Keratinocyte (primary cell): ENCODE results near the gene PRKCE. TPM values are rescaled to one million over a fixed set of nuclear protein-coding genes. Genes with fewer than 3 reads are reported as not detected.

Source experiments
- DNase-seq: peaks from one replicate; pipeline ENCODE4 v3.0.0-alpha.2; 2011; ENCODE audit warnings: low read depth, missing footprints, low spot score
- FAIRE-seq: peaks from 2 replicates; lab custom pipeline; 2011; peaks lifted over from hg19 to GRCh38; lab: Jason Lieb, UNC
- H2AFZ ChIP-seq: 2 replicates; pipeline ENCODE4 v1.6.0; 2012; ENCODE audit warnings: low read length, control low read depth, inconsistent platforms; ENCODE audit not compliant: control insufficient read depth
- H3K27ac ChIP-seq: 2 replicates; pipeline ENCODE4 v1.5.1; 2011; ENCODE audit warnings: low read length; ENCODE audit not compliant: control insufficient read depth, insufficient read depth
- H3K27me3 ChIP-seq: 3 replicates; pipeline ENCODE4 v1.6.0; 2011; ENCODE audit warnings: low read length; ENCODE audit not compliant: control insufficient read depth, insufficient read depth; ENCODE audit errors: extremely low read depth
- H3K36me3 ChIP-seq, 2 experiments: 2 replicates in 1 of 2; 3 replicates in 1 of 2; pipeline ENCODE4 v1.5.1; 2011; ENCODE audit warnings: low read length in 2 of 2, mild to moderate bottlenecking in 1 of 2; ENCODE audit not compliant: control insufficient read depth in 2 of 2, insufficient read depth in 2 of 2; ENCODE audit errors: extremely low read depth in 1 of 2
- H3K4me1 ChIP-seq: 3 replicates; pipeline ENCODE4 v1.5.1; 2011; ENCODE audit warnings: low read length; ENCODE audit not compliant: control insufficient read depth, insufficient read depth; ENCODE audit errors: extremely low read depth
- H3K4me2 ChIP-seq: 3 replicates; pipeline ENCODE4 v1.6.0; 2011; ENCODE audit warnings: low read depth, low read length; ENCODE audit not compliant: control insufficient read depth, insufficient read depth; ENCODE audit errors: extremely low read depth
- H3K4me3 ChIP-seq, 3 experiments: fragments of 200-600 bp in 1 of 3; sonication (generic) in 1 of 3; 2 replicates in 2 of 3; 3 replicates in 1 of 3; pipeline ENCODE4 v1.5.1; 2011 to 2016; ENCODE audit warnings: low read length in 3 of 3, mild to moderate bottlenecking in 3 of 3, control low read depth in 2 of 3, inconsistent platforms in 1 of 3, low read depth in 1 of 3, mixed read lengths in 1 of 3, mixed run types in 1 of 3, moderate library complexity in 1 of 3; ENCODE audit not compliant: control insufficient read depth in 2 of 3, insufficient read depth in 2 of 3; ENCODE audit errors: extremely low read depth in 1 of 3
- H3K79me2 ChIP-seq: 2 replicates; pipeline ENCODE4 v1.6.0; 2012; ENCODE audit warnings: low read length; ENCODE audit not compliant: control insufficient read depth, insufficient read depth
- H3K9ac ChIP-seq: 3 replicates; pipeline ENCODE4 v1.6.0; 2011; ENCODE audit warnings: low read length; ENCODE audit not compliant: control insufficient read depth, insufficient read depth; ENCODE audit errors: extremely low read depth
- H3K9me1 ChIP-seq: 3 replicates; pipeline ENCODE4 v1.6.0; 2011; ENCODE audit warnings: low read length; ENCODE audit not compliant: control insufficient read depth, insufficient read depth; ENCODE audit errors: extremely low read depth
- H3K9me3 ChIP-seq: 2 replicates; pipeline ENCODE4 v1.5.1; 2012; ENCODE audit warnings: low read depth, low read length; ENCODE audit not compliant: control insufficient read depth
- H4K20me1 ChIP-seq: 3 replicates; pipeline ENCODE4 v1.6.0; 2011; ENCODE audit warnings: low read length; ENCODE audit not compliant: control insufficient read depth, insufficient read depth; ENCODE audit errors: extremely low read depth
- CTCF ChIP-seq, 3 experiments: IDR thresholded peaks in 1 of 3; conservative IDR thresholded peaks in 1 of 3; optimal IDR thresholded peaks in 1 of 3; 2 replicates in 2 of 3; 3 replicates in 1 of 3; pipeline versions ENCODE3 to v1.5.1; 2011; ENCODE audit warnings: low read length in 3 of 3, mild to moderate bottlenecking in 3 of 3, moderate library complexity in 2 of 3, control low read depth in 1 of 3, inconsistent platforms in 1 of 3; ENCODE audit not compliant: insufficient read depth in 2 of 3; ENCODE audit errors: extremely low read depth in 1 of 3
- EZH2 ChIP-seq: IDR thresholded peaks from one replicate; pipeline ENCODE4 v1.6.1; 2012; ENCODE audit warnings: inconsistent platforms, mild to moderate bottlenecking, low read length, moderate library complexity
- dilution Hi-C: fragments of 300-500 bp; cut with MboI; formaldehyde crosslinking; loops from one replicate; pipeline ENCODE4 v1.7.0; 2020; ENCODE audit warnings: low sequenced_read_pairs; ENCODE audit not compliant: extremely low pct_ligation_motif_present
- polyA plus RNA-seq, 5 experiments: library from polyadenylated mRNA; depleted of rRNA in 3 of 5; stranded (reverse) in 3 of 5; stranded (forward) in 1 of 5; unstranded in 1 of 5; fragments of >200 nt; gene quantifications; 1 replicate in 1 of 5; 2 replicates in 3 of 5; 3 replicates in 1 of 5; pipeline versions ENCODE4 v1.2.1 to v1.2.3, GENCODE V29; 2011 to 2012; ENCODE audit warnings: missing spikeins in 2 of 5, low read depth in 1 of 5, low replicate concordance in 1 of 5

Gene PRKCE
- polyA plus RNA-seq, 1 donor (not counting 4 experiments of a cell fraction or from before 2014, with no cell fraction given): 2.0 TPM

DNA sequence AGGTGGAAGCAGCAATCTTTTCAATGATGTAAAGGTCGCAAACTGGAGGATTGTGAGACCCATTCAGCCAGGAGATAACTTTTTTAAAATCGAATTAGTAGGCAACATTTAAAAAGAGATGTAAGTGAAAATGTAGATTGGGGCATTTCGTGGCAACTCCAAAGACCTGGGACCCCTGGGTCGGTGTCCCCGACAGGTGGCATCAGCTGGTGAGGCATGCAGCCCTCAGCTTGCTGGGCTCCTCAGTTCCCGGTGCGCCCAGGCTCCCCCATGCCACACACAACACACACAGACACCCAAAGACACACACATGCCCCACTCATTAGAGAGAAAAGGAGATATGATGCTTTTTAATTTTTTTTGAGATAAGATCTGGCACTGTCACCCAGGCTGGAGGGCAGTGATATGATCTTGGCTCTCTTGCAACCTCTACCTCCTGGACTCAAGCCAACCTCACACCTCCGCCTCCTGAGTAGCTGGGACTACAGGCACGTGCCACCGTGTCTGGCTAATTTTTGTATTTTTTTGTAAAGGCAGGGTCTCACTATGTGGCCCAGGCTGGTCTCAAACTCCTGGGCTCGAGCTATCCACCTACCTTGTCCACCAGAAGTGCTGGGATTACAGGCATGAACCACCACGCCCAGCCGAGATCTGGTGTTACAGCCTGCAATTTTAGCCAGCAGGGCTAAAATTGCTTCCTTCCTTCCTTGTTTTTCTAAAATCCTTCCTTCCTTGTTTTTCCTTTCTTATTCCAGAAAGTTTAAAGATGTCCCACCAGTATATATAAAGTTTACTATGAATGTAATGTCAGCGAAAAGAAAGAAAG is 523.1 kb downstream of the PRKCE start:
- no peaks in the 10 kb centered on the region for H3K9me1 ChIP-seq
- no peak overlapping the region for H3K27ac ChIP-seq
- dilution Hi-C loops: no loop called here
- DNase-seq (no peak), FAIRE-seq (no peak)
- H3K9ac ChIP-seq: no peak overlapping the region
- H3K9me3 ChIP-seq: no peaks in the 10 kb centered on the region
- peaks cover 47% of the 10 kb centered on the region for H3K4me1 ChIP-seq
- H3K4me2 ChIP-seq: no peak overlapping the region
- H3K36me3 ChIP-seq: no peaks in the 10 kb centered on the region
- H3K79me2 ChIP-seq: no peaks in the 10 kb centered on the region
- H2AFZ ChIP-seq: no peak overlapping the region
- no peak overlapping the region for H3K4me3 ChIP-seq
- no peaks in the 10 kb centered on the region for H3K27me3 ChIP-seq
- no peak for TF ChIP-seq CTCF (optimal IDR thresholded peaks at IDR 0.05 in 1 of 3, IDR thresholded peaks at IDR 0.05 in 1 of 3, conservative IDR thresholded peaks at IDR 0.05 in 1 of 3; ENCODE audit: extremely low read depth in 1 of 3, insufficient read depth in 2 of 3, low read length in 3 of 3)
- no peak for TF ChIP-seq EZH2
- H4K20me1 ChIP-seq: no peaks in the 10 kb centered on the region

- Histone ChIP-seq H3K9me3 (no peaks in the 10 kb centered on the region), H3K9ac (no peak overlapping the region), H3K27me3 (no peaks in the 10 kb centered on the region), H3K79me2 (no peaks in the 10 kb centered on the region), H3K27ac (no peak overlapping the region), H4K20me1 (no peaks in the 10 kb centered on the region), H3K4me3 (no peak overlapping the region), H3K36me3 (no peaks in the 10 kb centered on the region), H3K9me1 (no peaks in the 10 kb centered on the region), H3K4me1 (peaks cover 40% of the 10 kb centered on the region), H2AFZ (no peak overlapping the region), H3K4me2 (no peak overlapping the region)
- FAIRE-seq (no peak), DNase-seq (no peak)
- dilution Hi-C loops: no loop called here
- TF ChIP-seq CTCF (optimal IDR thresholded peaks at IDR 0.05 in 1 of 3, IDR thresholded peaks at IDR 0.05 in 1 of 3, conservative IDR thresholded peaks at IDR 0.05 in 1 of 3; ENCODE audit: extremely low read depth in 1 of 3, insufficient read depth in 2 of 3, low read length in 3 of 3) (no peak), EZH2 (no peak)
These were observed 523.9 kb downstream of the PRKCE start for GRCh38 chr2:46175419-46175818.
